ENCODE data around the gene C10orf53. TPM values are rescaled to one million over a fixed set of nuclear protein-coding genes. Genes with fewer than 3 reads are reported as not detected.

The C10orf53 gene
- total RNA-seq, 1 donor from 2014 or later = not detected

DNA sequence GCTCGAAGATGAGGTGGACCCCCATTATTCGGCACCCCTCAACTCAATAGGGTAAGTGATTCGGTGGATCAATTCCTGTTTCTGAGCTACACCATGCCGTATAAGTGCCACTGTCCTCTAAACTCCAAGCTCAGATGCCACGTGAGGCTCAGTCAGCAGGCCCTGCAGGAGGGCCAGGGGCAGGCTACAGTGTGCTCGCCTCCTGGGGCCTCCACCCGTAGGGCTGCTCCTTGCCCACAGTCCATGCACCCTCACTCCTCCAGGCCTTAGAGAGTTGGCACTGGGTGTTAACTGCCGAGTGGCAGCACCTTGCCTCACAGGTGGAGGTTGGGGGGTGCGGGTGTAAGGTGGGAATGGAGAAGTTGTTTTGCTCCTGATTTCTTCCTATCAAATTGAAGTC, 12.1 kb downstream of the C10orf53 start:
- Mint-ChIP-seq H3K4me1 (peaks cover 31% of the 10 kb centered on the region), H3K27me3 (ENCODE audit: insufficient read depth, low read depth) (peaks cover 16% of the 10 kb centered on the region), H3K9me3 (peaks cover 8% of the 10 kb centered on the region), H3K27ac (no peak overlapping the region), H3K4me3 (no peak overlapping the region), H3K36me3 (no peaks in the 10 kb centered on the region)
- H3K27ac ChIP-seq = no peak overlapping the region
- no peaks in the 10 kb centered on the region for H4K20me1 ChIP-seq (ENCODE audit: low read depth)
- no peaks in the 10 kb centered on the region for H3K79me2 ChIP-seq (ENCODE audit: low read depth)
- no peak overlapping the region for H3K4me3 ChIP-seq
- peaks cover 11% of the 10 kb centered on the region for H3K4me1 ChIP-seq
- TF ChIP-seq EZH2phosphoT487 (IDR thresholded peaks at IDR 0.05) (no peak), EZH2 (IDR thresholded peaks at IDR 0.05) (no peak)
- TF ChIP-seq, protein P1, sequence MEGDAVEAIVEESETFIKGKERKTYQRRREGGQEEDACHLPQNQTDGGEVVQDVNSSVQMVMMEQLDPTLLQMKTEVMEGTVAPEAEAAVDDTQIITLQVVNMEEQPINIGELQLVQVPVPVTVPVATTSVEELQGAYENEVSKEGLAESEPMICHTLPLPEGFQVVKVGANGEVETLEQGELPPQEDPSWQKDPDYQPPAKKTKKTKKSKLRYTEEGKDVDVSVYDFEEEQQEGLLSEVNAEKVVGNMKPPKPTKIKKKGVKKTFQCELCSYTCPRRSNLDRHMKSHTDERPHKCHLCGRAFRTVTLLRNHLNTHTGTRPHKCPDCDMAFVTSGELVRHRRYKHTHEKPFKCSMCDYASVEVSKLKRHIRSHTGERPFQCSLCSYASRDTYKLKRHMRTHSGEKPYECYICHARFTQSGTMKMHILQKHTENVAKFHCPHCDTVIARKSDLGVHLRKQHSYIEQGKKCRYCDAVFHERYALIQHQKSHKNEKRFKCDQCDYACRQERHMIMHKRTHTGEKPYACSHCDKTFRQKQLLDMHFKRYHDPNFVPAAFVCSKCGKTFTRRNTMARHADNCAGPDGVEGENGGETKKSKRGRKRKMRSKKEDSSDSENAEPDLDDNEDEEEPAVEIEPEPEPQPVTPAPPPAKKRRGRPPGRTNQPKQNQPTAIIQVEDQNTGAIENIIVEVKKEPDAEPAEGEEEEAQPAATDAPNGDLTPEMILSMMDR (IDR thresholded peaks at IDR 0.05) = no peak
- no peaks in the 10 kb centered on the region for H3K36me3 ChIP-seq
- H3K9me3 ChIP-seq (ENCODE audit: low read depth) = no peaks in the 10 kb centered on the region
- H3K4me2 ChIP-seq = no peak overlapping the region
- no peak overlapping the region for H2AFZ ChIP-seq (replicated peaks)
- H3K27me3 ChIP-seq = peaks cover 77% of the 10 kb centered on the region
- DNase-seq (ENCODE audit: low spot score) = no peak
- H3F3A ChIP-seq (ENCODE audit: low read depth) = no peaks in the 10 kb centered on the region
- H3K9ac ChIP-seq = no peak overlapping the region

- H3K27ac Mint-ChIP-seq = no peak overlapping the region
- Histone ChIP-seq H3K27me3 (peaks cover 50% of the 10 kb centered on the region), H3K9ac (no peak overlapping the region), H3K4me3 (no peak overlapping the region), H3K36me3 (no peaks in the 10 kb centered on the region), H3K9me3 (ENCODE audit: low read depth) (no peaks in the 10 kb centered on the region), H2AFZ (replicated peaks) (no peak overlapping the region), H3K4me2 (no peak overlapping the region), H3F3A (ENCODE audit: low read depth) (no peaks in the 10 kb centered on the region), H3K27ac (no peak overlapping the region), H4K20me1 (ENCODE audit: low read depth) (no peaks in the 10 kb centered on the region), H3K4me1 (peaks cover 4% of the 10 kb centered on the region), H3K79me2 (ENCODE audit: low read depth) (no peaks in the 10 kb centered on the region)
- TF ChIP-seq EZH2 (IDR thresholded peaks at IDR 0.05) (no peak), EZH2phosphoT487 (IDR thresholded peaks at IDR 0.05) (no peak)
- TF ChIP-seq, protein P1 (IDR thresholded peaks at IDR 0.05) = no peak
- peaks cover 9% of the 10 kb centered on the region for H3K27me3 Mint-ChIP-seq (ENCODE audit: insufficient read depth, low read depth)
- H3K9me3 Mint-ChIP-seq = no peaks in the 10 kb centered on the region
- no peak for DNase-seq (ENCODE audit: low spot score)
- H3K4me3 Mint-ChIP-seq = no peak overlapping the region
- H3K36me3 Mint-ChIP-seq = no peaks in the 10 kb centered on the region
- H3K4me1 Mint-ChIP-seq = peaks cover 17% of the 10 kb centered on the region
These were observed 15.0 kb downstream of the C10orf53 start for GRCh38 chr10:49694466-49694865.

- DNase-seq (ENCODE audit: low spot score) = no peak
- Histone ChIP-seq H3K9me3 (ENCODE audit: low read depth) (no peaks in the 10 kb centered on the region), H3K4me1 (no peaks in the 10 kb centered on the region), H3K9ac (no peak overlapping the region), H3K36me3 (no peaks in the 10 kb centered on the region), H3K4me2 (no peak overlapping the region), H3F3A (ENCODE audit: low read depth) (no peaks in the 10 kb centered on the region), H3K79me2 (ENCODE audit: low read depth) (no peaks in the 10 kb centered on the region), H3K27me3 (peaks cover 31% of the 10 kb centered on the region), H3K27ac (no peak overlapping the region), H4K20me1 (ENCODE audit: low read depth) (no peaks in the 10 kb centered on the region), H3K4me3 (no peak overlapping the region), H2AFZ (replicated peaks) (no peak overlapping the region)
- no peak for TF ChIP-seq EZH2 (IDR thresholded peaks at IDR 0.05)
- TF ChIP-seq EZH2phosphoT487 (IDR thresholded peaks at IDR 0.05) = no peak
- TF ChIP-seq, protein P1 (IDR thresholded peaks at IDR 0.05) = no peak
- no peaks in the 10 kb centered on the region for H3K36me3 Mint-ChIP-seq
- H3K27me3 Mint-ChIP-seq (ENCODE audit: insufficient read depth, low read depth) = peaks cover 3% of the 10 kb centered on the region
- no peak overlapping the region for H3K4me3 Mint-ChIP-seq
- no peaks in the 10 kb centered on the region for H3K4me1 Mint-ChIP-seq
- no peak overlapping the region for H3K27ac Mint-ChIP-seq
- no peaks in the 10 kb centered on the region for H3K9me3 Mint-ChIP-seq
These were observed 16.9 kb downstream of the C10orf53 start for GRCh38 chr10:49696311-49696710.
